Muscle of back (tissue), 13 donors: ENCODE results near the gene UBE3A. TPM values are rescaled to one million over a fixed set of nuclear protein-coding genes. Genes with fewer than 3 reads are reported as not detected.
"Not testable (repeated sequence)": the region's sequence is repeated elsewhere in the genome, so short reads cannot be mapped to it uniquely, and the experiment has no call there.

ENCODE experiments used
- DNase-seq, 3 donors: peaks; one replicate each; pipeline versions ENCODE4 v3.0.0 to v3.0.0-alpha.2; 2013
- long read RNA-seq, 9 donors: transcript quantifications; one replicate each; lab custom pipeline, GENCODE V29; 2026
- polyA plus RNA-seq, 10 donors: library from polyadenylated mRNA; unstranded; fragments of 120-200 nt; gene quantifications; one replicate each; pipeline ENCODE4 v1.2.1, GENCODE V29; 2013; ENCODE audit not compliant: insufficient read length in 10 of 10

Gene UBE3A
- 100 to 1,000 TPM in 3 of 10 donors, 10 to 100 TPM in 7; 77.0 to 135 (median 94.7) TPM for polyA plus RNA-seq
- long read RNA-seq, donor 1, full-length matches to known transcripts, result 12 of 12 reads
- long read RNA-seq, donor 1, partial matches to known transcripts, result 0 of 12 reads
- long read RNA-seq, donor 1, other reads (novel, unspliced or antisense), result 0 of 12 reads
- long read RNA-seq, donor 2, full-length matches to known transcripts, result 7 of 7 reads
- long read RNA-seq, donor 2, partial matches to known transcripts, result 0 of 7 reads
- long read RNA-seq, donor 2, other reads (novel, unspliced or antisense), result 0 of 7 reads
- long read RNA-seq, donor 3, result 0 reads
- long read RNA-seq, donor 4, full-length matches to known transcripts, result 1 of 1 reads
- long read RNA-seq, donor 4, partial matches to known transcripts, result 0 of 1 reads
- long read RNA-seq, donor 4, other reads (novel, unspliced or antisense), result 0 of 1 reads
- long read RNA-seq, donor 5, full-length matches to known transcripts, result 3 of 3 reads
- long read RNA-seq, donor 5, partial matches to known transcripts, result 0 of 3 reads
- long read RNA-seq, donor 5, other reads (novel, unspliced or antisense), result 0 of 3 reads
- long read RNA-seq, donor 6, full-length matches to known transcripts, result 9 of 9 reads
- long read RNA-seq, donor 6, partial matches to known transcripts, result 0 of 9 reads
- long read RNA-seq, donor 6, other reads (novel, unspliced or antisense), result 0 of 9 reads
- long read RNA-seq, donor 7, full-length matches to known transcripts, result 5 of 5 reads
- long read RNA-seq, donor 7, partial matches to known transcripts, result 0 of 5 reads
- long read RNA-seq, donor 7, other reads (novel, unspliced or antisense), result 0 of 5 reads
- long read RNA-seq, donor 8, full-length matches to known transcripts, result 2 of 2 reads
- long read RNA-seq, donor 8, partial matches to known transcripts, result 0 of 2 reads
- long read RNA-seq, donor 8, other reads (novel, unspliced or antisense), result 0 of 2 reads
- long read RNA-seq, donor 9, full-length matches to known transcripts, result 3 of 3 reads
- long read RNA-seq, donor 9, partial matches to known transcripts, result 0 of 3 reads
- long read RNA-seq, donor 9, other reads (novel, unspliced or antisense), result 0 of 3 reads

- DNase-seq, result peak; percentile 96 to 97 (median 97)
These were observed at the start of gene UBE3A for GRCh38 chr15:25438601-25439368. Gene UBE3A, minus strand, starts transcription at chr15:25439024. Its CDS starts 29,917 bp downstream, at chr15:25409107.

GRCh38 chr15:25487226-25487884, 48.5 kb upstream of the UBE3A start:
- DNase-seq, result no peak

DNA sequence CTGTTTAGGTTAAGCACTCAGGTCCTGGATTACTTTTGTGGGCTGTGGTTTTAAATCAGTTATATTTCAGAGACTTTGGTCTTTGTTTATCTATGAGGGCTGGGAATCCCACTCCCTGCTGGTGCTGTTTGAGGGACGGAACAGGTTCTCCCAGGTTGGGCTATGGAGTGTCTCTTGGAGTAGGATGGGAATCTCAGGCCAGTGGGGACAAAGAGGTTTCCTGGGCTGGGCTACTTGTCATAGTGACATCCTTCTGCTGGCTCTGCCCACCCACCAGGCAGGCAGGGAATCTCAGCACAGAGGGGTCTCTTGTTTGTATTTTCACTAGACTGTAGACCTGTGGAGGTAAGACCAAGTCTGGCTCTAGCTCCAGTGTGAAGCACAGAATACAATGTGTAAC, 47.2 kb upstream of the UBE3A start:
- no peak for DNase-seq

GRCh38 chr15:25481208-25481859, 42.5 kb upstream of the UBE3A start:
- DNase-seq, result peak; percentile 16 to 76 (median 43)

DNA sequence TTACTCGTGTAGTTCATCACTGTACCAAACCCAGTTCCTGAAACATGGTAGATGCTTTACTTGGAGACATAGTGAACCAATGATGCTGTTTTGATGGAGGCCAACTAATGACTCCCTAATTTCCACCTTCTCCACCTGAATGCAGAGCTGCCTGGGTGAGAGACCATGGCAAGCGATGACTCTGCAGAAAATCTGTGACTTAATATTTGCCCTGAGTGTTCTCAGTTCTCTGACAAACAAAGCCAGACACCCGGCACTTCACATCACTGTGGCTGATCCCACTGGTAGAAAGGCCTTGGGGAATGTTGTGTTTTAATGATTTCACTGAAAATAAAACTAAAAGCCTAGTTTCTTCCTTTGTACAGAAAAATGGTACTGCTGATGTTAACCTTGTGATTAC, 39.5 kb upstream of the UBE3A start:
- no peak for DNase-seq

GRCh38 chr15:25477816-25478215, 39.0 kb upstream of the UBE3A start:
- DNase-seq, result no peak

GRCh38 chr15:25474251-25474650, 35.4 kb upstream of the UBE3A start:
- DNase-seq, result no peak

- no peak for DNase-seq
These were observed 31.4 kb upstream of the UBE3A start for GRCh38 chr15:25470230-25470629.

- DNase-seq, result peak; percentile 45 to 71 (median 65)
These were observed 30.6 kb upstream of the UBE3A start for GRCh38 chr15:25469377-25469776.

DNA sequence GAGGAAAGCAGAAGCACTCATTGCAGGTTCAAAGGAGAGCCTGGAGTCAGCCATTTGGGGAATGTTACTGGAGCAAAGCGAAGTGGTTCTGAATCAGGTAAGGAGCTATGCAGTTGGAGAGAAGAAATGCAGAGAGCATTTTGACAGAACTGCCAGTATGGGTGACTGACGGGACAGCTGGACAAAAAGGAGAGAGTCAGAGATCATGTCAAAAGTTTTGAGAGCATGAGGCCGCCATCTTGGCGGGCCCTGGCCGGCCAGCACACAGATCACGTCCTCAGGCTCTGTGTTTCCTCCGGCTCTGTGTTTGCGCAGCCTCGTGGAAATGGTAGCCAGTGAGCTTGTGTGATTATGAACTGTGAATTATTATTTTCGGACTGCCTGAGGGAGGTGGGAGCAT, 29.8 kb upstream of the UBE3A start:
- DNase-seq, result no peak

GRCh38 chr15:25465835-25466234, 27.0 kb upstream of the UBE3A start:
- peak in 1 of 3 donors; percentile 8 for DNase-seq

DNA sequence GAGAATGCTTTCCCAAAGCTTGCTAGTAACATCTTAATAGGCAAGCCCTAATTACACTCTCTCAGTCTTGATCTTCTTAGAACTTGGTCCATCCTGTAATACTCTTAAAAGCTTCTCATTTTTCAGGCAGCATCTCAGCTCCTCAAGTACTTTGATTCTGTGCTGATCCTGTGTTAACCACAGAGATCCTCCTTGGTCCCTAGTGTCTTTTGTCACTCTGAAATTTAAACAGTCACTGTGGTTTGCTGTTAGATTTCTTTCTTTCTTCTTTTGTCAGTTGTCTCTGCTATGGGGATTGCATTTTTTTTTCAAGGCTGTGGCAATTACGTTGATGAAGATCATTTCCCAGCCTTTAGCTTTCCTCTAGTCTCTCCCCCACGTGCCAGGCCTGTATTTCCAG, 26.0 kb upstream of the UBE3A start:
- DNase-seq, result no peak

GRCh38 chr15:25464383-25464782, 25.6 kb upstream of the UBE3A start:
- DNase-seq, result no peak

DNA sequence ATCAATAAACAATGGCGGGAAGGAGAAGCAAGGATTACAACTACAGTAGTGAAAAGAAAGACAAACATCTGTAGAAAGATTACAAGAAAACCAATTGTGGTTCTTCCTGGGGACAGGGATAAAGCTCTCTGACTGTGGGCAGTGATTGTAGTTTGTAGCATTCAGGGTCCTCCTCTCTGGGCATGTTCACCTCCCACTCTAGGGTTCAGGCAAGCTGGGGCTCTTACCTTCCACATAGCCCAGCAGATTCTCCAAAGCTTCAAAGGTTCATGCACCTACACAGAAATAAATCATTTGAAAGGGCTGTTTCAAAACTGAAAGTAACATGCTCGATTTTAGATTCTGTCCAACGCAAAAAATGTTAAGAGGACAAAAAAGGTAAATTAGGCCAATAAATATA, 17.4 kb upstream of the UBE3A start:
- no peak for DNase-seq

GRCh38 chr15:25455226-25455625, 16.4 kb upstream of the UBE3A start:
- no peak for DNase-seq

DNA sequence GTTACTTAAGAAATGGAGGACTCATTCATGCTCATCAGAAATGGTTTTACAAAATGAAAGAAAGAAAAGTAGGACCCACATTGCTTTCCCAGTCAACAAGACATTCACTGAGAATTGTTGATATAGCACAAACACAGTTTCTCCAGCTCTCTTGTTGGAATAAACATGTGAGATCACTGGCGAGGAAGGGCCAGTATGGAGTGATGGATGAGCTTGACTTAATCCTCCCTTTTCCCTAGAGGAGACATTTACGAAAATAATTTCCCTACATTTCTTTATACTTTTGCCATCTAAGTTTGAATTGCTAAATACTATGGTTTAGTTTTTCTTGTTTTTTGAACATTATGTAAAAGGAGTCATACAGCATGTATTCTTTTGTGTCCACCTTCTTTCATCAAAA, 15.9 kb upstream of the UBE3A start:
- DNase-seq, result no peak

DNA sequence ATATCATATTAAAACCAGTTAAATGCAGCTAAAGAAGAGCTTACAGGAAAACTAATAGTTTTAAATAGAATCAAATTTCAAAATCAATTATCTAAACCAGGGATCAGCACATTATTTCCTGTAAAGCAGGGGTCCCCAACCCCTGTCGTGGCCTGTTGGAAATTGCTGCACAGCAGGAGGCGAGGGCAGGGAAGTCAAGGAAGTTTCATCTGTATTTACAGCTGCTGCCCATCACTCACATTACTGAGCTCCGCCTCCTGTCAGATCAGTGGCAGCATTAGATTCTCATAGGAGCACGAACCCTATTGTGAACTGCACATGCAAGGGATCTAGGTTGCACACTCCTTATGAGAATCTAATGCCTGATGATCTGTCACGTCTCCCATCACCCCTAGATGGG, 14.4 kb upstream of the UBE3A start:
- not testable (repeated sequence) for DNase-seq

DNA sequence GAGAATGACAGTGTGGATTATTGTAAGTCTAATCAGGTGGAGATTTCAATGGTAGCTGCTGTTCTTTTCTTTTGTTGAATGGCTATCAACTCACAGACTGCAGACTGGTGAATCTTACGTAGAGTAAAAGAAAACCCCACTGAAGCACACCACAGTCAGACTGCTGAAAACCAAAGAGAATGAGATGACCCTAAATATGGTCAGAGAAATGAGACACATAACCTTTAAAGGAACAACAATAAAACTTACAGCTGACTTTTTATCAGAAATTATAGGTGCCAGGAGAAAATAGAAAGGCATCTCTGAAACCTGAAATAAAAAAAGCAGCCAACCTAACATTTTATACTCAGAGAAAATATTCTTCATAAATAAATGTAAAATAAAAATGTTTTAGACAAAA, 12.7 kb upstream of the UBE3A start:
- no peak for DNase-seq

GRCh38 chr15:25450163-25450562, 11.3 kb upstream of the UBE3A start:
- no peak for DNase-seq

DNA sequence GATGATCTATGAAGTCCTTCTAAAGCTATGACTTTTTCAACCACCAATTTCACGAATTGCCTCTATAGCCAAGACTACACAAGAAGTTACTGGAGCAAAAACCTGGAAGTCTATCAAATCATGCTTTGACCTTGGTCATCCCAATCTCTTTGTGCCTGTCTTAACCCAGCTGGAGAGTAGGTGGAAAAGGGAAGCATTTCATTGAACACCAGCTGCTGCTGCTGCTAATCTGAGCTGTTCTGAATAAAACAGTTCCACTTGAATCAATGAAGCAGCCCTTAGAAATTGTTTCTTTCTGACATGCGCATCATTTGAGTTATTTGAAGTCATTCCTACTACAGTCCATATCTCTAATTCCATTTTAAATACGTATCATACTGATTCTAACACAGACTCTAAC, 7.3 kb upstream of the UBE3A start:
- no peak for DNase-seq
